ENCODE data around the gene PFKFB2.

DNA sequence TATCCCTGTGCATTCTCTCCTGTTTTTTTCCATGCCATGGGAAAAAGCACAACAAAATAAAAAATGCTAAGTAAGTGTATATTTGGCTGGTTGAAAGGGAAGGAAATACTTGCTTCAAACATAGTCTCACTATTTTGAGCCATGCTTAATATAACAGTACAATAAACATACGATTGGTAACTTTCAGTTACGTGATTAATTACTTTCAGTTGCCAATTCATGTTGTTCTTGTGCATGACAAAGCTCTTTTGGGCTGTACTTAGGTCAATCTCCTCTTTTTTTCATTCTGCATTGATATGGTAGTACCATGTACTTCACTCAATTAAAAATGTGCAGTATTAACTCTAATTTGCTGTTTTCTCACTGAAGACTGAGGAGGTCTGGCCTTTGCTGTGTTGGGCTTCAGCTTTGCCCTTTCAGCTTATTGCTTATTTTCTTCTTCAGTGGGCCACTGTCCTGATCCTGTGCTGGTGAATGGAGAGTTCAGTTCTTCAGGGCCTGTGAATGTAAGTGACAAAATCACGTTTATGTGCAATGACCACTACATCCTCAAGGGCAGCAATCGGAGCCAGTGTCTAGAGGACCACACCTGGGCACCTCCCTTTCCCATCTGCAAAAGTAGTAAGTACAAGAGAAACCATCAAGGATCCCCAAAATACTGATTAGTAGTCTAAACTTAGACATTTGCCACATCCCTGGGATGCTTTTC, 38.3 kb downstream of the PFKFB2 start:
- TF ChIP-seq, protein P1, sequence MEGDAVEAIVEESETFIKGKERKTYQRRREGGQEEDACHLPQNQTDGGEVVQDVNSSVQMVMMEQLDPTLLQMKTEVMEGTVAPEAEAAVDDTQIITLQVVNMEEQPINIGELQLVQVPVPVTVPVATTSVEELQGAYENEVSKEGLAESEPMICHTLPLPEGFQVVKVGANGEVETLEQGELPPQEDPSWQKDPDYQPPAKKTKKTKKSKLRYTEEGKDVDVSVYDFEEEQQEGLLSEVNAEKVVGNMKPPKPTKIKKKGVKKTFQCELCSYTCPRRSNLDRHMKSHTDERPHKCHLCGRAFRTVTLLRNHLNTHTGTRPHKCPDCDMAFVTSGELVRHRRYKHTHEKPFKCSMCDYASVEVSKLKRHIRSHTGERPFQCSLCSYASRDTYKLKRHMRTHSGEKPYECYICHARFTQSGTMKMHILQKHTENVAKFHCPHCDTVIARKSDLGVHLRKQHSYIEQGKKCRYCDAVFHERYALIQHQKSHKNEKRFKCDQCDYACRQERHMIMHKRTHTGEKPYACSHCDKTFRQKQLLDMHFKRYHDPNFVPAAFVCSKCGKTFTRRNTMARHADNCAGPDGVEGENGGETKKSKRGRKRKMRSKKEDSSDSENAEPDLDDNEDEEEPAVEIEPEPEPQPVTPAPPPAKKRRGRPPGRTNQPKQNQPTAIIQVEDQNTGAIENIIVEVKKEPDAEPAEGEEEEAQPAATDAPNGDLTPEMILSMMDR (IDR thresholded peaks at IDR 0.05), result no peak
- TF ChIP-seq EZH2 (IDR thresholded peaks at IDR 0.05), result no peak
- no peak for TF ChIP-seq EZH2phosphoT487 (IDR thresholded peaks at IDR 0.05)

All from neural progenitor cell (in vitro differentiated cells).